GM18499 (cell line): ENCODE results near the gene TMEM9.
A peak's percentile ranks its signal among the peaks of the same experiment; 100 is the strongest.
"Not testable (repeated sequence)": the region's sequence is repeated elsewhere in the genome, so short reads cannot be mapped to it uniquely, and the experiment has no call there.

Experiments used
- ATAC-seq: cut with Tn5 transposase; IDR thresholded peaks from one replicate; pipeline ENCODE4 v1.9.1; 2021; ENCODE audit warnings: moderate number of reproducible peaks; ENCODE audit not compliant: insufficient read depth, unreplicated experiment

The TMEM9 gene

DNA sequence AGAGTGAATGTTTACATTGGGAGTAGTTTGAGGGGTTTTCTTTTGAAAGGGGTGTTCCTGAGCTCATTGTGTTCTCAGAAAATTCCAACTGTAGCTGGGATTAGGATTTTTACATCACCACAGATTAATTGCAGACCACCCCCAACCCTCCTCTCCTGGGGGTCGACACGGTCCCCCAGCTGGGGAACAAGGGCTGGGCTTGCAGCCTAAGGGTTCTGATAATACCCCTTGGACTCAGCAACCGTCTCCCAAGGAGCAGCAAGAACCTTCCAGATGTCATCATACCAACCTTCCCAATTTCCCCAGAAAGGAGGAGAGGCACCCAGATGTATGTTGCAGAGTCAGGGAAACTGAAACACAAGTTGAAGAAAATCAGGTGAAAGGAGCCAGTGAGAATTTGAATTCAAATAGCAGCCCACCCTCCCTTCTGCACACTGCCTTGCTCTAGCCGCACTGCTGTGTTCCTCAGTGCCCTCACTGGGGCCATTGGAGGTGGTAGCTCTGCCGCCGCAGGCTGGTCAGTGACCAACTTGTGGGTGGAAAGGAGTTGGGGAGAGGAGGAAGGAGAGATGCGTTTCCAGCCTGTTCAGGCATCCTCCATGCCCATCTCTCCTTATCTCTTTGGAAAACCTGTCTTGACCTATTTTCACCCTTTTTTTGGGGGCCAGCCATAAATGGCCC is 21.7 kb upstream of the TMEM9 start:
- ATAC-seq, result no peak

DNA sequence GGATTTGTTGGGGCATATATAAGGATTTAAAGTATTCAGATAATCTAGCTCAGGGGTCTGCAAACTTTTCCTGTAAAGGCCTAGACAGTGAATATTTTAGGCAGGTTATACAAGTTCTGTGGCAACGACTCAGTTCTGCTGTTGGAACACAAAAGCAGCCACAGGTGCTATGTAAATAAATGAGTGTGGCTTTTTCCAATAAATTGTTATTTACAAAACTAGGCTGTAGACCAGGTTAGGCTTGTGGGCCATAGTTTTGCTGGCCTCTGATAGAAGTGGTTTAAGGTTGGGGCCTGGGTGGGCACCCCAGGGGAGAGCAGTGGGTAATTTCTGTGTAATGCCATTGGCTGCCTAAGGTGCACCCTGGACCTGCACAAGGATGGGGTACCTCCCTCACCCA is 19.5 kb upstream of the TMEM9 start:
- ATAC-seq, result no peak

DNA sequence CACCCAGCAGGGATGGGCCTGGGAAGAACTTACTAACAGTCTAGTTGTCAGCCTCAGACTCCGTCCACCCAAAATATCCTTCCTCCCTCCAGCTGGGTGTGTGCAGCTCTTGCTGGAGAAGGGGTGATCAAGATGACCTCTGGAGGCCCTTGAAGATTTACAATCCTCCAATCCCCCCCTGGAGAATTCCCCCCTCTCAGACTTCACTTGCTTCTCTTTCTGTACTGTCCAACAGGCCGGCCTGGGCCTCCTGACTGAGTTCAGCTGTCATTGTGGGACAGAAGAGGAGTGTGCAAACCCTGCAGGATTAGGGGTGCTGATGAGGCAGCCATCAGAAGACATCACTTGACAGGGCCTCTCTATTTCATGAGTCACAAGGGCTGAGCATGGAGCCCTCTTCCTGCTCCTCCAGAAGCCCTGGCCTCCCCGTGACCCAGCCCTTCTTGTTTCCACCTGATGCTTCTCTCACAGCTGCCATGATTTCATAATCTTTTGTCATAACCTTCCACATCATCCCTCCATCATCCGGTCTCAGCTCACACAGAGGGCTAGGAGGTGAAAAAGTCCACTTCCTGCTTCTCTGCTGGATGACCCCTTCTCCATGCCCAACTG is 18.8 kb upstream of the TMEM9 start:
- no peak for ATAC-seq

DNA sequence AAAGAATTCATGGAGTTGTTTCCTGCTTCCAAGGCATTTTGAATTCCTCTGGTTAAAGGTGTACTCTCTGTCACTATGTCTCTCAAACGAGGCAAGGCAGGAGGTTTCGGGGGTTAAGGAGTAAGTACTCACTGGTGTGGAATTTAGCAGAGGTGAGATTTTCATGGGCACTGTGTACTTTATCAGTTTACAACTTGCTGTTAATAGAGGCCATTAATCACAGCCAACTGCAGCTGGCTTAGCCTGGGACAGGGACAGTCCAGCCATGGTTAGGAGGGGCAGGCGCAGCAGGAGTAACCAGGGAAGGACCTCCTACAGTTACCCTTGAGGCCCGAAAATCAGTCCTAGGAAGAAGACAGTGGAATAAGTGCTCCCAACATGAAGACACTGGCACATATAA is 18.1 kb upstream of the TMEM9 start:
- ATAC-seq, result no peak

DNA sequence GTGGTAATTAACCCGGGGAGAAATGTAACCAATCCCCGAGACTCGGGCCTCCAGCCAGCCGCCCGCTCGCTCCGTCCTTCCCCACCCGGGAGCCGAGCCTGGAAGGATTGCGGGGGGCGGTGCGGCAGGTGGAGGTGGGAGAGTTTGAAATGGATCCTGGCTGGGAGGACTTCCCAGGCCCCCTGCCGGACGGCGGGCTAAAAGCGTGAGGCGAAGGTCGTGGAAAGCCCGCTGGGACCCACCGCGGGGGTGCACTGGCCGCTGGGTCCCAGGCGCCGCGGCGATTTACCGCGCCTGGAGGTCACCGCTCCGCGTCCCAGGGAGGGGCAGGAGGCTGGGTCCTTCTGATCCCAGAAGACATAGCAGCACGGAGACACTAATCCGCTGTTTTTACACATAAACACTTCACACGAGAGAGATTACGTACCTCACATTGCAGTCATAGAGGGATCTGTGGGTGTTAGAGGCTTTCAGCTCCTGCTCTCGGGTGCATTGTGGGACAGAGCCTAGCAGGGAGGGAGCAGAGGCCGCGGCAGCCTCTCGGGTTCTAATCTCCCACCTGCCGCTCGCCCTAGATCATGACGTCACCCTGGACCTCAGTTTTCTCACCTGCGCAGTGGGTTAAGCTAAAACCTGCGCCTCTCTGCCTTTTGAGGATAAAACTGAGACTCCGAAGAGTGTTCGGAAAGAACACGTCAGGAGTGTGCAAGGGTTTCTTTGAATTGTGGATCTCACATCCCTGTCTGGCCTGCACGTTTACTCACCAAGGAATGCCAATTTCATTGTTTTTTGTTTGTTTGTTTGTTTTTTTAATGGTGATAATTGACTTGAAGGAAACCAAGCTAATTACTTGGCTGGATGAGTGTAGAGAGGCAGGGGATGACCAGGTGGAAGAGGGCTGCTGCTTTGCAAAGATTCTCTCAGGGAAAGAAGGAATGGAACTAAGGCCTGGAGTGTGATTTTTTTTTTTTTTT is 17.1 kb upstream of the TMEM9 start:
- ATAC-seq, result peak; percentile 36

DNA sequence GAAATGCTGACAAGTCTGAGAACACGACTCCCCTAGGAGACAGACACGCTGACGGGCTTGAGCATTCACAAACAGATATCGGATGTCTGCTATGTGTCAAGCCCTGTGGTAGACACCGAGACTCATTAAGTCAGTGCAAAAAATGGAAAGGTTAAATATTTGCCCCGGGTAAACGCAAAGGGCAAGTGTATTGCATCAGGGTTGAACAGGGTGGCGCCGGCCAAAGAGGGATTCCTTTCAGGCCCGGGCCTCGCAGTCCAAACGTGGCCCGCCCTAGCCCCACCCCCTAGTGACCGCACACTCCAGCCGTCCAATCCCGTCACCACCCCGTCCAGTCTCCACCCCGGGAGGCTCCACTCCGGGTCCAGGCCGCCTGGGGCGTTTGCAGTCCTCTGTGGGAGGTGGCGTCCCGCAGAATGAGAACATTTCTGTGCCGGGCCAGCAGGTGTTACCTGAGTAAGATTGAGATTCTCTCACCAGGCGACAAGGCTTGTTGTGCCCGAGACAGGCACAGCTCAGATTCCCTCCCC is 16.3 kb upstream of the TMEM9 start:
- ATAC-seq, result peak; percentile 59

DNA sequence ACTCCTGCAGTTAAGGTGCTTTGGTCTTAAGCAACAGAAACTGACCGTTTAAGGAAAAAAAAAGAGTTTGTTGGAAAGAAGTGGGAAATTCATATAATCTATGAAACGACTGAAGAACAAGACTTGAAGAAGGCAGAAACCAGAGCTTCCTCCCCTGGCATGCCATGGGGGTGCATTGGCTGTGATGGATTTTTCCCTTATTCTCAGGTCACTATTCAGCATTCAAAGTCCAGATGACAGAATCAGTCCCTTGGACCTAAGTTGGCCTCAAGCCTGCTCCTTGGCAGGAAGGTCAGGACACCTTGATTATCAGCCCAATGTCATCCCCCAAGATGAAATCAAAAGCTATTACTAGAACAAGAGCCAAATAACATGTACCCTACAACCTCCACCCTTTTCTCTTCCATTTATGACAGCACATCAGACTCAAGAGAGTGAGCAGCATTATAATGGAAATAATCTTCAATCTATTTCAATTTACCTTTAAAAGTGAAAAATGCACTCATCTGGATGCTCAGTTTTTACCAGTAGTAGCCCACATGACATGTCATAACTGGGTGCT is 15.8 kb upstream of the TMEM9 start:
- ATAC-seq, result no peak

DNA sequence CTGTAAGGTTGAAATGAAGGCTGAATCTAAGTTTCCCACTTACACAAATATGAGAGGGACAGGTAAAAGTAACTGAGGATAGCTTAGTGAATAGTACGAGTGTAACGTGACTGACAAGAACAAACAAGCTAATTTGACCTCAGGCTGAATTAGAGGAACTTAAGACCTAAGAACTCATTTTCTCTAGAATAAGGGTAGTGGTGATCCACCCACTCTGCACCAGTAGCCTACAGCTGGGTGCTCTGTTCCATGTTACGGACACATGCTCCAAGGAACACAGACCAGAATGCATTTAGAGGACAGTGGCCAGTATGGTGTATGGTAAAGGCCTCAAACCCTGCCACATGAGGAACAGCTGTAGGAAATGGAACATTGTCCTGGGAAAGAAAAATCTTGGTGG is 14.9 kb upstream of the TMEM9 start:
- ATAC-seq, result no peak

DNA sequence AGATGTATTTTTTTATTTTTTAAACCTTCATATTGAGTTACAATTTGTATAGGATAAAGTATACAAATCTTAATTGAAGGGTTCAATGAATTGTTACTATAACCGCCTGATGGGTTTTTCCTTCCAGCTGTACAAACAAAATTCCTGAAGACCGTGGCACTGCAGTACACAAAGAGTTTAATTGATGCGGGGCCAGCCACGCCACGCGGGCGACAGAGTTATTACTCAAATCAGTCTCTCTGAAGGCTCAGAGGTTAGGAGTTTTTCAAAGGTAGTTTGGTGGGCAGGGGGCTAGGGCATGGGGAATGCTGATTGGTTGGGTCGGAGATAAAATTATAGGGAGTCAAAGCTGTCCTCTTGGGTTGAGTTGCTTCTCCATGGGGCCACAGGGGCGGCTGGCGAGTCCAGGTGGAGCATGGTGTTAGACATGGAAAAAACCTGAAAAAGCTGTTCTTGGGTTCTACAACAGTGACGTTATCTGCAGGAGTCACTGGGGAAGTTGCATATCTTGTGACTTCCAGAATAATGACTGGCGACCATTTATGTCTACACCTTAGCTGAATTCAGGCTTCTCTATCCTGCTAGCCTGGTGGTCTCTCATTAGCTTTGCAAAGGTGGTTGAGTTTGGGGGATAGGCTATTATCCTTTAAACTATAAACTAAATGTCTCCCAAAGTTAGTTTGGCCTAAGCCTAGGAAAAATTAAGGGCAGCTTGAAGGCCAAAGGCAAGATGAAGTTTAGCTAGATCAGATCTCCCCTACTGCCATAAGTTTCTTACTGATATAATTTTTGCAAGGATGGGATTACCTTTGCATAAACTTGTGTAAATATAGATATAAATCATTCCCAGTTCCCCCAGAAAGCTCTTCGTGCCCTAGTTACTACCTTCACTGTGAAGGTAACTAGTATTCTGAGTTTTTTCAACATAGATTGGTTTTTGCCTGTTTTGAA is 13.0 kb upstream of the TMEM9 start:
- no peak for ATAC-seq

DNA sequence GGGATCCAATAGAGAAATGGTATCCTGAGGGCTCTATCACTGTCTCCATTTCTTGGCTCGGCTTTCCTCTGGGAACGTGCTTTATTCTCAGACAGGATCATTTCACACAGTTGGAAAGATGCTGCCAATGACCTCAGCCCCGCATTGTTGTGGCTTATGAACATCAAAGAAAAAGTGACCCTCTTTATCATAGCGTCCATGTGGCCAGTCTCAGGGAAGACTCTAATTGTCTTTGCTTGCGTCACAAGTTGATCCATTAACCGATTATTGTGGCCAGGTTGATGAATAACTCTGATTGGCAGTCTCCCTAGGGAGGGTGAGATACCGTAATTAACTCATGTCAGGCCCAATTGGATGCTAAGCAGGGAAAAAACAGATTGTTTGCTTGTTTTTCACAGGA is 10.4 kb upstream of the TMEM9 start:
- no peak for ATAC-seq

DNA sequence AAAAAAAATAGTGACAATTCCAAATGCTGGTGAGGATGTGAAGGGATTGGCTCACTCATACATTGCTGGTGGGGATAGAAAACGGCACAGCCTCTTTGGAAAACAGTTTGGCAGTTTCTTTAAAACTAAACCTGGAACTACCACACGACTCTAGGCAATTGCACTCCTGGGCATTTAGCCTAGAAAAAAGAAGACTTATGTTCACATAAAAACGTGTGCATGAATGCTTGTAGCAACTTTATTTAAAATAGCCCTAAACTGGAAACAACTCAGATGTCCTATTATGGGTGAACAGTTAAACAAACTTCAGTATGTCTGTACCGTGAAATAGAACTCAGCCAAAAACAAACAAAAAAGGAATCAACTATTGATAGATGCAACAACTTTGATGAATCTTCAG is 9.4 kb upstream of the TMEM9 start:
- no peak for ATAC-seq

DNA sequence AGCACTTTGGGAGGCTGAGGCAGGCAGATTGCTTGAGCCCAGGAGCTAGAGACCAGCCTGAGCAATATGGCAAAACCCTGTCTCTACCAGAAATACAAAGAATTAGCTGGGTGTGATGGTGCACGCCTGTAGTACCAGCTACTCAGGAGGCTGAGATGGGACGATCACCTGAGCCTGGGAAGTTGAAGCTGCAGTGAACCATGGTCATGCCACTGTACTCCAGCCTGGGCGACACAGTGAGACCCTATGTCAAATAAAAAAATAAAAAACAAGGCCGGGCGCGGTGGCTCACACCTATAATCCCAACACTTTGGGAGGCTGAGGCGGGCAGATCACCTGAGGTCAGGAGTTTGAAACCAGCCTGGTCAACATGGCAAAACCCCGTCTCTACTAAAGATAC is 8.8 kb upstream of the TMEM9 start:
- not testable (repeated sequence) for ATAC-seq

DNA sequence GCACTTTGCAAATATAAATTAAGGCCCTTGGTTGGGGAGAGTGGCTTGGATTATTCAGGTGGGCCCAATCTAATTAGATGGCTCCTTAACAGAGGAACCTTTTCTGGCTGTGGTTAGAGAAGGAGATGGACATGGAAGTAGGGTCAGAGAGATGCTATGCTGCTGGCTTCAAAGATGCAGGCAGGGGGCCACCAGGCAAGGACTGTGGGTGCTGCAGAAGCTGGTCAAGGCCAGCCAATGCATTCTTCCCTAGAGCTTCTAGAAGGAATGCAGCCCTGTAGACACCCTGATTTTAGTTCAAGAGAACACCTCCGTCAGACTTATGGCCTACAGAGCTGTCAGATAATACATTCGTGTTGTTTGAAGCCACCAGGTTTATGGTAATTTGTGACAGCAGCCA is 3.7 kb upstream of the TMEM9 start:
- ATAC-seq, result no peak

DNA sequence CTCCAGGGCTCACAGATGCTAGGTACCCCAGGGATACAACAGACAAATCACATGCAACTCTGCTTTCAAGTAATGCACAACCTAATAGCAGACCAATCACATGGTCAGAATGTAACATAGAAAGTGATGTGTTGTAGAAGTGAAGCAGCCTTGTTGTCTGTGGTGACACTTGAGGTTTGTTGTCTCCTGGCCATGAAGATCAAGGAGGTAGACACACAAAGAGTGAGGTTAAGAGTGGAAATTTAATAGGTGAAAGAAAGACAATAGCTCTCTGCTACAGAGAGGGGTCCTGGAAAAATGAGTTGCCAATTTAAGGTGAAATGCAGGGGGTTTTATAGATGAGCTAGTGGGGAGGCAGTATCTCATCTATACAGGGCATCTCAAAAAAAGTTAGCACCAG is 2.5 kb upstream of the TMEM9 start:
- no peak for ATAC-seq

DNA sequence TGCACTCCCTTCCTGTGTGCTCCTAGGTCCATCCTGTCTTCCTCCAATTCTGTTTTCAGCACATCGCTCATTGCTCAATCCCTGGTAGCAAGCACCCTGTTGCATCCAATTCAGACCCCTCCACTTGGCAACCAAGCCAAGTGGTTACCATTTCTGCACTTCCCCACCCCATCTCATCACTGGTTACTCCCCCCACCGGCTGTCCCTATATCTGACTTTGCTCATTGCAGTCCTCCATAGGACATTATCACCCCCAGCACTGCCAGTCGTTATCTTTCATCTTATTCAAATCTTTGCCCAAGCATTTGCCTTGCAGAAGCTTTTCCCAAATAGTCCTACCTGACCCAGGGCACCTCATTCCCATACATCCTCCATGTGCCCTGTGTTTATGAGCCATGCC is 2.1 kb upstream of the TMEM9 start:
- ATAC-seq, result no peak

DNA sequence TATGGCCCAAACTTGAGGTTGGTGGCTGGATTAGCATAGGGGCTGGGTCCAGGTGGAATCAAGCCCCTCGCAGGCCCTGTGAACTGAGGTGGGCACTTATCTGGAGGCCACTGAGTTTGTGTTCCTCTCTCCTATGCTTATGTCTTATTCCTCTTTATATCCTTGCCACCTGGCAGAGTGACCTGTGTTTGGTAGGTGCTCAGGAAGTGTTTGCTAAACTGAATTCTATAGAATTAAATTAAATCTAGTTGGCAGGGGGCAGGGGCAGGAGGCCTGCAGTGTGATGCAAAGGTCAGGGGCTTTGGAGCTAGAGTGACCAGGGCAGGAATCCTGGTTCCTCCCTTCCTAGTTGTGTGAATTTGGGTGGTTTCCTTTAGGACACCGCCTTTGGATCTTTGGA is 1.1 kb upstream of the TMEM9 start:
- no peak for ATAC-seq

DNA sequence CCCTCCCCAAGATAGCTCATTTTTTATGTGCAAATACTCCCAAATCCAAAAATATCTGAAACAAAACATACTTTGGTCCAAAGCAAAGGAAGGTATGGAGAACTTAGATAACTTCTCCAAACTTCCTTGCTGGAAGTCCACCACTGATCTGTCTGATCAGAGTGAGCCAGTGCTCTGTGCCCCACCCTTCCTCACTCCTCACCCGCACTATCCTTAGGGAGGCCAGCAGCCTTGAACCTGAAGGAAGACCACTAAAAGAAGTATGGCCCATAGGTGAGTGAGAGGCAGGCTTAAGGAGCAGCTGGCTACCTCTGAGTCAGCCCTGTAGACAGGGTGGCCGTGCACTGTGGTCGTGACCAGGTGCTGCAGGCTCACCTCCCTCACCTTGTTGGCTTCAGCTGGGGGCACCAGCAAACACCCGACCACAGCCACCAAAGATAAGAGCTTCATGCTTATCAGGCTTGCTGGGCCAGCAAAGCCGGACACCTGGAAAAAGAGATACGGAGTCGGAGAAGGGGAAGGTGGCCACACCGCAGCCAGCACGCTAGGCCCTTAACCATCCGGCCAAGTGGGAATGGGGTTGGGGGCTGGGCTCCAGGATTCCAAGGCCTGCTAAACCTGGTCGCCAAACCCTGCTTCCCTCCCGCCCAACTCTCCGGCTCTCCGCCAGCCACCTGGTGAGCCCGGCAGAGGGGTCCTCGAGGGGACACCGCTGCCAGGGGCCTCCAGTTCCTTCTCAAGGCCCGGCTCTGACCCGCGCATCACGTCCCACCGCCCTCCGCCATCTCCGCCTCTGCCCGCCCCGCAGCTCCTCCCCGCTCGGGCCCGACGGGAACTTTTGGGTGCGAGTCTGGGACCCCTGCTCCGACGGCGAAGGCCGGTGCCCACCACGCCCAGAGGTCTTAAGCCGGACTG is 543 bp downstream of the TMEM9 start:
- peak; percentile 12 for ATAC-seq

DNA sequence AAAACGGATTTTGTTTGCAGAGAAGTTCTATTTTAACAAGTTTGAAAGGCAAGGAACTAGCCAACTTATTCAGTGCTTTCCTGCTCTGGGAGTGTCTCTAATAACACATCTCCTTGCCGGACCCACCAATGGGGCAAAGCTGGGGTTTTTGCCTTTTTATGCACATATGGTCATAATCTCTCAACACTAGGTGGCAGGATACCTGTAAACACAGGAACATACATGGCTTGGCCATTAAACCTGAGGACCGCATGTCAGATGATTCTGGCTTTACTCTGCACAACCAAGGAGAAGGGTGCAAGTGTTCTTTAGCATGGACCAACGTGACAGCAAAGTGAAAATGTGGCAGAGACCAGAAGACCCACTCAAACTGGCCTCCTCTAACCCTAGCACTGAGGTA is 4.9 kb downstream of the TMEM9 start:
- ATAC-seq, result no peak
